Parathyroid adenoma (tissue), 2 donors: Measurements from ENCODE around the gene COL8A2.

Experiments used
- H2AFZ ChIP-seq: fragments of 300-600 bp; sonication (generic); one replicate; pipeline ENCODE4 v1.7.0; 2017; ENCODE audit warnings: antibody characterized with exemption, mild to moderate bottlenecking
- H3K27ac ChIP-seq: fragments of 300-600 bp; sonication (generic); one replicate; pipeline ENCODE4 v1.7.0; 2017
- H3K27me3 ChIP-seq: fragments of 300-600 bp; sonication (generic); one replicate; pipeline ENCODE4 v1.7.0; 2017; ENCODE audit warnings: low read length; ENCODE audit not compliant: control insufficient read depth, insufficient read depth
- H3K36me3 ChIP-seq: fragments of 300-600 bp; sonication (generic); one replicate; pipeline ENCODE4 v1.7.0; 2017; ENCODE audit warnings: low read length; ENCODE audit not compliant: control insufficient read depth, insufficient read depth
- H3K4me1 ChIP-seq: fragments of 300-600 bp; sonication (generic); one replicate; pipeline ENCODE4 v1.7.0; 2017; ENCODE audit warnings: control low read depth
- H3K4me2 ChIP-seq: fragments of 300-600 bp; sonication (generic); one replicate; pipeline ENCODE4 v1.7.0; 2017; ENCODE audit warnings: low read length
- H3K4me3 ChIP-seq: fragments of 300-600 bp; sonication (generic); one replicate; pipeline ENCODE4 v1.7.0; 2017; ENCODE audit warnings: low read depth, low read length
- H3K79me2 ChIP-seq: fragments of 300-600 bp; sonication (generic); one replicate; pipeline ENCODE4 v1.7.0; 2017; ENCODE audit warnings: control low read depth
- H3K9ac ChIP-seq: fragments of 300-600 bp; sonication (generic); one replicate; pipeline ENCODE4 v1.7.0; 2017; ENCODE audit warnings: mild to moderate bottlenecking
- H3K9me3 ChIP-seq: fragments of 300-600 bp; sonication (generic); one replicate; pipeline ENCODE4 v1.7.0; 2017; ENCODE audit warnings: low read length; ENCODE audit not compliant: control insufficient read depth
- TF ChIP-seq, protein P1 (sequence below): fragments of 300-600 bp; sonication (generic); IDR thresholded peaks from one replicate; pipeline ENCODE4 v1.7.0; 2017; ENCODE audit warnings: antibody characterized with exemption, mild to moderate bottlenecking
- donor health status: primary hyperparathyroidism.

COL8A2 gene

GRCh38 chr1:36165145-36165544, 40.1 kb upstream of the COL8A2 start:
- H3K27me3 ChIP-seq: no peaks in the 10 kb centered on the region
- TF ChIP-seq, protein P1, sequence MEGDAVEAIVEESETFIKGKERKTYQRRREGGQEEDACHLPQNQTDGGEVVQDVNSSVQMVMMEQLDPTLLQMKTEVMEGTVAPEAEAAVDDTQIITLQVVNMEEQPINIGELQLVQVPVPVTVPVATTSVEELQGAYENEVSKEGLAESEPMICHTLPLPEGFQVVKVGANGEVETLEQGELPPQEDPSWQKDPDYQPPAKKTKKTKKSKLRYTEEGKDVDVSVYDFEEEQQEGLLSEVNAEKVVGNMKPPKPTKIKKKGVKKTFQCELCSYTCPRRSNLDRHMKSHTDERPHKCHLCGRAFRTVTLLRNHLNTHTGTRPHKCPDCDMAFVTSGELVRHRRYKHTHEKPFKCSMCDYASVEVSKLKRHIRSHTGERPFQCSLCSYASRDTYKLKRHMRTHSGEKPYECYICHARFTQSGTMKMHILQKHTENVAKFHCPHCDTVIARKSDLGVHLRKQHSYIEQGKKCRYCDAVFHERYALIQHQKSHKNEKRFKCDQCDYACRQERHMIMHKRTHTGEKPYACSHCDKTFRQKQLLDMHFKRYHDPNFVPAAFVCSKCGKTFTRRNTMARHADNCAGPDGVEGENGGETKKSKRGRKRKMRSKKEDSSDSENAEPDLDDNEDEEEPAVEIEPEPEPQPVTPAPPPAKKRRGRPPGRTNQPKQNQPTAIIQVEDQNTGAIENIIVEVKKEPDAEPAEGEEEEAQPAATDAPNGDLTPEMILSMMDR: no peak
- no peak overlapping the region for H2AFZ ChIP-seq
- H3K4me2 ChIP-seq: no peak overlapping the region
- H3K27ac ChIP-seq: no peak overlapping the region
- H3K36me3 ChIP-seq: no peaks in the 10 kb centered on the region
- no peaks in the 10 kb centered on the region for H3K9me3 ChIP-seq
- H3K79me2 ChIP-seq: peaks cover 25% of the 10 kb centered on the region
- no peak overlapping the region for H3K4me3 ChIP-seq
- H3K4me1 ChIP-seq: peaks cover 17% of the 10 kb centered on the region
- no peak overlapping the region for H3K9ac ChIP-seq

- Histone ChIP-seq H3K9me3 (no peaks in the 10 kb centered on the region), H3K4me2 (no peak overlapping the region), H3K4me1 (peaks cover 17% of the 10 kb centered on the region), H2AFZ (no peak overlapping the region), H3K36me3 (no peaks in the 10 kb centered on the region), H3K4me3 (no peak overlapping the region), H3K9ac (no peak overlapping the region), H3K27ac (no peak overlapping the region), H3K27me3 (no peaks in the 10 kb centered on the region), H3K79me2 (peaks cover 26% of the 10 kb centered on the region)
- TF ChIP-seq, protein P1: no peak
Observed at GRCh38 chr1:36164361-36164760, 39.3 kb upstream of the COL8A2 start.

GRCh38 chr1:36163426-36163825, 38.4 kb upstream of the COL8A2 start:
- Histone ChIP-seq H3K4me1 (peaks cover 17% of the 10 kb centered on the region), H3K27ac (no peak overlapping the region)
- TF ChIP-seq, protein P1: no peak

DNA sequence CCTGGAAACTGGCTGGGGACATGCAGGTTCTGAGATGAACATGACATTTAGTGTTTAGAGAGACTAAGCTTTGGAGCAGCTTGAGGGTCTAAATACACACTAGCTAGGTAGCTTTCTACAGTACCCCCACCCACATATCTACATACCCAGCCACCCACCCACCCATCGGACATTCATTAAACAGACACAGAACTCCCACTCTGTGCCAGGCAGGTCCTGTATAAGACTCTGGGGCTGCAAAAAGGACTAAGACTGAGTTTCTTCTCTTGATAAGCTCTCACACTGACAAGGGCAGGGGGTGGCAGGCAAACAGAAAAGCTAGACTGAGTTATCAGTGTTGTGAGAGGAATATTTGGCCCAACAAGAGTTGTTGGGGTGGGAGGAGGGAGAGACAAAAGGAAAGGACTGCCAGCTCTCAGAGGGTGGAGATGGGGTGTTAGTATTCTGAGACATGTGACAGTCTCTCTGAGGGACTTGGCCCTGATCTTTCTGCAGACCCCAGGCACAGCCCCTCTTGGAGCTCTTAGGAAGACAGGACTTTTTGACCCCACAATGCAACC, 37.7 kb upstream of the COL8A2 start:
- H3K4me1 ChIP-seq: peaks cover 17% of the 10 kb centered on the region
- H3K4me3 ChIP-seq: no peak overlapping the region
- TF ChIP-seq, protein P1: no peak
- no peak overlapping the region for H3K4me2 ChIP-seq
- H3K27ac ChIP-seq: no peak overlapping the region
- peaks cover 27% of the 10 kb centered on the region for H3K79me2 ChIP-seq
- H3K36me3 ChIP-seq: no peaks in the 10 kb centered on the region
- no peaks in the 10 kb centered on the region for H3K27me3 ChIP-seq
- H2AFZ ChIP-seq: no peak overlapping the region
- H3K9ac ChIP-seq: no peak overlapping the region
- no peaks in the 10 kb centered on the region for H3K9me3 ChIP-seq

More at GRCh38 chr1:36163426-36163825, 38.4 kb upstream of the COL8A2 start:
- Histone ChIP-seq H3K36me3 (no peaks in the 10 kb centered on the region), H3K27me3 (no peaks in the 10 kb centered on the region), H3K4me3 (no peak overlapping the region), H3K4me2 (no peak overlapping the region), H3K9me3 (no peaks in the 10 kb centered on the region), H3K79me2 (peaks cover 28% of the 10 kb centered on the region), H2AFZ (no peak overlapping the region), H3K9ac (no peak overlapping the region)
